HepG2 (cell line): ENCODE measurements around the gene RASSF10. TPM values are rescaled to one million over a fixed set of nuclear protein-coding genes. Genes with fewer than 3 reads are reported as not detected.

Experiments
- ATAC-seq: fragments of 200-7000 bp; cut with Tn5 transposase; 3 replicates; pipeline ENCODE4 v1.9.1; 2020; ENCODE audit warnings: mild to moderate bottlenecking, moderate library complexity
- BruUV-seq: library from RNA; stranded (reverse); fragments of 400-500 nt; replicated peaks from 2 replicates; lab custom pipeline; 2021; lab: Mats Ljungman, UMichigan
- CTCF ChIA-PET: fragments of 300-600 bp; formaldehyde crosslinking; extraction: SDS; loops from one replicate; lab custom pipeline; 2021; ENCODE audit warnings: low total read pairs, inconsistent platforms, low intra/inter-chr PET ratio; lab: Yijun Ruan, JAX
- POLR2A ChIA-PET: fragments of 350-600 bp; sonication (Branson Sonifier 250); formaldehyde crosslinking; loops from one replicate; lab custom pipeline; 2020; ENCODE audit warnings: antibody characterized with exemption, inconsistent platforms; lab: Yijun Ruan, JAX
- DNase-seq: peaks from one replicate; pipeline ENCODE4 v3.0.0-alpha.2; 2015; ENCODE audit warnings: low spot score
- FAIRE-seq: peaks from 3 replicates; lab custom pipeline; 2011; peaks lifted over from hg19 to GRCh38; lab: Jason Lieb, UNC
- H2AFZ ChIP-seq: one replicate; pipeline ENCODE4 v1.6.1; 2011; ENCODE audit warnings: low read length, inconsistent platforms
- H3K27ac ChIP-seq: fragments of 300-600 bp; 3 replicates; pipeline ENCODE4 v1.8.0; 2011; ENCODE audit warnings: mixed run types, mild to moderate bottlenecking, mixed read lengths, low read length, inconsistent platforms; ENCODE audit not compliant: insufficient read depth; ENCODE audit errors: extremely low read length
- H3K27me3 ChIP-seq, 2 experiments: fragments of 200-600 bp in 1 of 2; 2 replicates in 1 of 2; 3 replicates in 1 of 2; pipeline versions ENCODE4 v1.6.0 to v1.8.0; 2011; ENCODE audit warnings: low read length in 2 of 2, mild to moderate bottlenecking in 2 of 2, moderate library complexity in 2 of 2, inconsistent platforms in 1 of 2; ENCODE audit not compliant: insufficient read depth in 2 of 2, control insufficient read depth in 1 of 2
- H3K36me3 ChIP-seq, 2 experiments: fragments of 200-600 bp in 1 of 2; replicated peaks in 1 of 2; 2 replicates in 1 of 2; 3 replicates in 1 of 2; pipeline versions ENCODE4 v1.5.1 to v1.8.0; 2011; ENCODE audit warnings: low read length in 2 of 2, inconsistent platforms in 1 of 2; ENCODE audit not compliant: insufficient read depth in 2 of 2, control insufficient read depth in 1 of 2
- H3K4me1 ChIP-seq: 2 replicates; pipeline ENCODE4 v1.5.1; 2012; ENCODE audit warnings: low read length, inconsistent platforms; ENCODE audit not compliant: insufficient read depth
- H3K4me2 ChIP-seq: 2 replicates; pipeline ENCODE4 v1.6.0; 2011; ENCODE audit warnings: low read depth, low read length, inconsistent platforms
- H3K4me3 ChIP-seq, 3 experiments: fragments of 200-600 bp in 1 of 3; sonication (generic), shearing (Covaris generic) in 1 of 3; replicated peaks in 1 of 3; 2 replicates each; pipeline ENCODE4 v1.5.1; 2011 to 2016; ENCODE audit warnings: low read length in 3 of 3, inconsistent platforms in 2 of 3, low read depth in 2 of 3, mild to moderate bottlenecking in 2 of 3, control low read depth in 1 of 3, mixed read lengths in 1 of 3; ENCODE audit not compliant: insufficient read depth in 1 of 3
- H3K79me2 ChIP-seq: one replicate; pipeline ENCODE4 v1.6.1; 2011; ENCODE audit warnings: low read length, inconsistent platforms; ENCODE audit not compliant: insufficient read depth
- H3K9ac ChIP-seq: 2 replicates; pipeline ENCODE4 v1.6.0; 2011; ENCODE audit warnings: mild to moderate bottlenecking, low read depth, low read length, inconsistent platforms; ENCODE audit not compliant: insufficient read depth
- H3K9me3 ChIP-seq: 2 replicates; pipeline ENCODE4 v1.5.1; 2012; ENCODE audit warnings: mild to moderate bottlenecking, low read length
- H4K20me1 ChIP-seq: 2 replicates; pipeline ENCODE4 v1.6.0; 2011; ENCODE audit warnings: inconsistent platforms, mild to moderate bottlenecking, low read length, moderate library complexity; ENCODE audit not compliant: insufficient read depth
- ATAD3A ChIP-seq: sonication (generic); formaldehyde crosslinking; IDR thresholded peaks from 2 replicates; pipeline ENCODE4 v1.4.0; 2020; ENCODE audit warnings: missing genetic modification reagents
- ATRX ChIP-seq: sonication (generic); formaldehyde crosslinking; IDR thresholded peaks from 2 replicates; pipeline ENCODE4 v1.4.0; 2020; ENCODE audit warnings: missing genetic modification reagents, borderline replicate concordance
- GABPB1 ChIP-seq: IDR thresholded peaks from 2 replicates; pipeline ENCODE4 v1.6.1; 2016; ENCODE audit warnings: mild to moderate bottlenecking, missing genetic modification reagents, moderate library complexity, missing compliant biosample characterization
- KDM5A ChIP-seq: fragments of 200-600 bp; sonication (generic); IDR thresholded peaks from 2 replicates; pipeline ENCODE4 v1.7.0; 2018; ENCODE audit warnings: antibody characterized with exemption, mild to moderate bottlenecking, low read length, borderline replicate concordance
- LCORL ChIP-seq, 2 experiments: fragments of 450-650 bp in 1 of 2; sonication (generic) in 1 of 2; formaldehyde crosslinking in 1 of 2; IDR thresholded peaks; 2 replicates each; pipeline versions ENCODE4 v1.5.0 to v1.6.1; 2017 to 2020; ENCODE audit warnings: antibody characterized with exemption in 1 of 2, missing genetic modification reagents in 1 of 2
- MTA3 ChIP-seq: sonication (generic); formaldehyde crosslinking; IDR thresholded peaks from 2 replicates; pipeline ENCODE4 v1.4.0; 2020; ENCODE audit warnings: missing genetic modification reagents
- NKX3-1 ChIP-seq: sonication (generic); formaldehyde crosslinking; IDR thresholded peaks from 2 replicates; pipeline ENCODE4 v1.5.0; 2020; ENCODE audit warnings: missing genetic modification reagents
- ONECUT2 ChIP-seq: sonication (generic); formaldehyde crosslinking; IDR thresholded peaks from 2 replicates; pipeline ENCODE4 v1.4.0; 2020; ENCODE audit warnings: missing genetic modification reagents
- SIX1 ChIP-seq: sonication (generic); formaldehyde crosslinking; IDR thresholded peaks from 2 replicates; pipeline ENCODE4 v1.4.0; 2020; ENCODE audit warnings: missing genetic modification reagents, borderline replicate concordance
- ZMYM3 ChIP-seq: sonication (generic); formaldehyde crosslinking; IDR thresholded peaks from 2 replicates; pipeline ENCODE4 v1.5.1; 2020; ENCODE audit warnings: mild to moderate bottlenecking, missing genetic modification reagents
- ZMYM4 ChIP-seq: sonication (generic); formaldehyde crosslinking; IDR thresholded peaks from 2 replicates; pipeline ENCODE4 v1.8.1; 2023; ENCODE audit warnings: mild to moderate bottlenecking, missing genetic modification reagents
- WGBS: methylation state at CpG from one replicate; pipeline ENCODE4 v1.1.6; 2017; ENCODE audit warnings: low lambda C conversion rate; 5-methylcytosine and 5-hydroxymethylcytosine counted together
- in situ Hi-C: cut with HindIII; loops from 2 replicates; pipeline ENCODE4 v1.10.0; 2017; ENCODE audit warnings: low pct_unique_long_range_greater_than_20kb; ENCODE audit not compliant: extremely low pct_ligation_motif_present
- intact Hi-C: fragments of 100-400 bp; cut with micrococcal nuclease; formaldehyde crosslinking; loops from one replicate; pipeline ENCODE4 v1.10.0; 2022; ENCODE audit not compliant: unreplicated experiment
- polyA plus RNA-seq, 8 experiments: library from polyadenylated mRNA; depleted of rRNA in 3 of 8; stranded (reverse) in 7 of 8; unstranded in 1 of 8; fragments of >200 nt; fragmentation: Illumina TruSeq in 4 of 8; extraction: Trizol in 4 of 8; gene quantifications; 2 replicates each; pipeline versions ENCODE4 v1.2.1 to v1.2.3, GENCODE V29; 2011 to 2016; ENCODE audit warnings: low read depth in 4 of 8, missing spikeins in 1 of 8, mixed read lengths in 1 of 8; ENCODE audit not compliant: insufficient read depth in 1 of 8
- total RNA-seq, 5 experiments: library from RNA; depleted of rRNA; stranded (reverse); fragments of >200 nt; fragmentation: Illumina TruSeq; extraction: Trizol; gene quantifications; 2 replicates each; pipeline ENCODE4 v1.2.3, GENCODE V29; 2016; ENCODE audit warnings: low read depth in 1 of 5
- TF ChIP-seq, protein P1 (sequence below): sonication (generic); formaldehyde crosslinking; IDR thresholded peaks from 2 replicates; pipeline ENCODE4 v1.4.0; 2020; ENCODE audit warnings: missing genetic modification reagents
- TF ChIP-seq, protein P2 (sequence below): sonication (generic); formaldehyde crosslinking; IDR thresholded peaks from 2 replicates; pipeline ENCODE4 v1.4.0; 2020; ENCODE audit warnings: mild to moderate bottlenecking, missing genetic modification reagents, borderline replicate concordance
- TF ChIP-seq, protein P3 (sequence below): IDR thresholded peaks from 2 replicates; pipeline ENCODE4 v1.6.1; 2016

Gene RASSF10
- total and polyA plus RNA-seq, 2 of the 13 experiments (the other 11 are each of a cell fraction or from before 2014, with no cell fraction given), result not detected

DNA sequence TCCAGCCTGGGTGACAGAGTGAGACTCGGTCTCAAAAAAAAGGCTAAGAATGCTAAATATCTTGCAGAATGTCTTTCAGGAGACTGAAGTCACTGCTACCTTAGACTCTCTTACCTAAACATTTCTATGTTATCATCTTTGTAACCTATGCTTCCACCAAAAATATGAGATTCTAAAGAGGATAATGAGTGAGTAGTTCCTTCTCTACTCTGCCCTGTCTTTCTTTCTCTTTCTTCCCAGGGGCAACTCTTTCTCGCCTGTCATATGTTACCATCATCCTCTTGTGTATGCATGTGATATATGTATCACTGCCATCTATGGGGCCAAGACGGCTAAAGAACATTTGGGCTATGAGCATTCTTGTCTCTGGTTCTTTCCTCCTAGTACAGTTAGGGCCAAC, 9.0 kb upstream of the RASSF10 start:
- Histone ChIP-seq H3K9ac (no peak overlapping the region), H3K4me3 (no peak overlapping the region), H3K36me3 (no peaks in the 10 kb centered on the region), H4K20me1 (no peaks in the 10 kb centered on the region), H3K9me3 (no peaks in the 10 kb centered on the region), H2AFZ (no peak overlapping the region), H3K27me3 (no peaks in the 10 kb centered on the region), H3K4me2 (no peak overlapping the region), H3K79me2 (no peaks in the 10 kb centered on the region), H3K27ac (no peak overlapping the region), H3K4me1 (peaks cover 17% of the 10 kb centered on the region)
- in situ Hi-C loops (no loop called here), intact Hi-C loops (no loop called here)
- FAIRE-seq (no peak), DNase-seq (no peak), ATAC-seq (no peak)
- 83% methylated on average over 3 of the region's 3 CpGs for WGBS
- POLR2A ChIA-PET, result no interaction called here
- no peak for TF ChIP-seq ATAD3A (CRISPR knock-in tag)
- TF ChIP-seq GABPB1, result no peak
- TF ChIP-seq, protein P1, sequence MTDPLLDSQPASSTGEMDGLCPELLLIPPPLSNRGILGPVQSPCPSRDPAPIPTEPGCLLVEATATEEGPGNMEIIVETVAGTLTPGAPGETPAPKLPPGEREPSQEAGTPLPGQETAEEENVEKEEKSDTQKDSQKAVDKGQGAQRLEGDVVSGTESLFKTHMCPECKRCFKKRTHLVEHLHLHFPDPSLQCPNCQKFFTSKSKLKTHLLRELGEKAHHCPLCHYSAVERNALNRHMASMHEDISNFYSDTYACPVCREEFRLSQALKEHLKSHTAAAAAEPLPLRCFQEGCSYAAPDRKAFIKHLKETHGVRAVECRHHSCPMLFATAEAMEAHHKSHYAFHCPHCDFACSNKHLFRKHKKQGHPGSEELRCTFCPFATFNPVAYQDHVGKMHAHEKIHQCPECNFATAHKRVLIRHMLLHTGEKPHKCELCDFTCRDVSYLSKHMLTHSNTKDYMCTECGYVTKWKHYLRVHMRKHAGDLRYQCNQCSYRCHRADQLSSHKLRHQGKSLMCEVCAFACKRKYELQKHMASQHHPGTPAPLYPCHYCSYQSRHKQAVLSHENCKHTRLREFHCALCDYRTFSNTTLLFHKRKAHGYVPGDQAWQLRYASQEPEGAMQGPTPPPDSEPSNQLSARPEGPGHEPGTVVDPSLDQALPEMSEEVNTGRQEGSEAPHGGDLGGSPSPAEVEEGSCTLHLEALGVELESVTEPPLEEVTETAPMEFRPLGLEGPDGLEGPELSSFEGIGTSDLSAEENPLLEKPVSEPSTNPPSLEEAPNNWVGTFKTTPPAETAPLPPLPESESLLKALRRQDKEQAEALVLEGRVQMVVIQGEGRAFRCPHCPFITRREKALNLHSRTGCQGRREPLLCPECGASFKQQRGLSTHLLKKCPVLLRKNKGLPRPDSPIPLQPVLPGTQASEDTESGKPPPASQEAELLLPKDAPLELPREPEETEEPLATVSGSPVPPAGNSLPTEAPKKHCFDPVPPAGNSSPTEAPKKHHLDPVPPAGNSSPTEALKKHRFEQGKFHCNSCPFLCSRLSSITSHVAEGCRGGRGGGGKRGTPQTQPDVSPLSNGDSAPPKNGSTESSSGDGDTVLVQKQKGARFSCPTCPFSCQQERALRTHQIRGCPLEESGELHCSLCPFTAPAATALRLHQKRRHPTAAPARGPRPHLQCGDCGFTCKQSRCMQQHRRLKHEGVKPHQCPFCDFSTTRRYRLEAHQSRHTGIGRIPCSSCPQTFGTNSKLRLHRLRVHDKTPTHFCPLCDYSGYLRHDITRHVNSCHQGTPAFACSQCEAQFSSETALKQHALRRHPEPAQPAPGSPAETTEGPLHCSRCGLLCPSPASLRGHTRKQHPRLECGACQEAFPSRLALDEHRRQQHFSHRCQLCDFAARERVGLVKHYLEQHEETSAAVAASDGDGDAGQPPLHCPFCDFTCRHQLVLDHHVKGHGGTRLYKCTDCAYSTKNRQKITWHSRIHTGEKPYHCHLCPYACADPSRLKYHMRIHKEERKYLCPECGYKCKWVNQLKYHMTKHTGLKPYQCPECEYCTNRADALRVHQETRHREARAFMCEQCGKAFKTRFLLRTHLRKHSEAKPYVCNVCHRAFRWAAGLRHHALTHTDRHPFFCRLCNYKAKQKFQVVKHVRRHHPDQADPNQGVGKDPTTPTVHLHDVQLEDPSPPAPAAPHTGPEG, result no peak
- no peak for TF ChIP-seq MTA3 (CRISPR knock-in tag)
- TF ChIP-seq ATRX (CRISPR knock-in tag), result no peak
- no peak for TF ChIP-seq NKX3-1 (CRISPR knock-in tag)
- no peak for TF ChIP-seq SIX1 (CRISPR knock-in tag)
- no peak for TF ChIP-seq KDM5A
- TF ChIP-seq ONECUT2 (CRISPR knock-in tag), result no peak
- TF ChIP-seq, protein P2, sequence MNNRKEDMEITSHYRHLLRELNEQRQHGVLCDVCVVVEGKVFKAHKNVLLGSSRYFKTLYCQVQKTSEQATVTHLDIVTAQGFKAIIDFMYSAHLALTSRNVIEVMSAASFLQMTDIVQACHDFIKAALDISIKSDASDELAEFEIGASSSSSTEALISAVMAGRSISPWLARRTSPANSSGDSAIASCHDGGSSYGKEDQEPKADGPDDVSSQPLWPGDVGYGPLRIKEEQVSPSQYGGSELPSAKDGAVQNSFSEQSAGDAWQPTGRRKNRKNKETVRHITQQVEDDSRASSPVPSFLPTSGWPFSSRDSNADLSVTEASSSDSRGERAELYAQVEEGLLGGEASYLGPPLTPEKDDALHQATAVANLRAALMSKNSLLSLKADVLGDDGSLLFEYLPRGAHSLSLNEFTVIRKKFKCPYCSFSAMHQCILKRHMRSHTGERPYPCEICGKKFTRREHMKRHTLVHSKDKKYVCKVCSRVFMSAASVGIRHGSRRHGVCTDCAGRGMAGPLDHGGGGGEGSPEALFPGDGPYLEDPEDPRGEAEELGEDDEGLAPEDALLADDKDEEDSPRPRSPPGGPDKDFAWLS (CRISPR knock-in tag), result no peak
- no peak for TF ChIP-seq LCORL (IDR thresholded peaks at IDR 0.05)
- TF ChIP-seq LCORL (CRISPR knock-in tag; IDR thresholded peaks at IDR 0.05), result no peak
- no peak for TF ChIP-seq ZMYM4
- no peak for TF ChIP-seq ZMYM3 (CRISPR knock-in tag)
- TF ChIP-seq, protein P3, sequence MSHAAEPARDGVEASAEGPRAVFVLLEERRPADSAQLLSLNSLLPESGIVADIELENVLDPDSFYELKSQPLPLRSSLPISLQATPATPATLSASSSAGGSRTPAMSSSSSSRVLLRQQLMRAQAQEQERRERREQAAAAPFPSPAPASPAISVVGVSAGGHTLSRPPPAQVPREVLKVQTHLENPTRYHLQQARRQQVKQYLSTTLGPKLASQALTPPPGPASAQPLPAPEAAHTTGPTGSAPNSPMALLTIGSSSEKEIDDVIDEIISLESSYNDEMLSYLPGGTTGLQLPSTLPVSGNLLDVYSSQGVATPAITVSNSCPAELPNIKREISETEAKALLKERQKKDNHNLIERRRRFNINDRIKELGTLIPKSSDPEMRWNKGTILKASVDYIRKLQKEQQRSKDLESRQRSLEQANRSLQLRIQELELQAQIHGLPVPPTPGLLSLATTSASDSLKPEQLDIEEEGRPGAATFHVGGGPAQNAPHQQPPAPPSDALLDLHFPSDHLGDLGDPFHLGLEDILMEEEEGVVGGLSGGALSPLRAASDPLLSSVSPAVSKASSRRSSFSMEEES (CRISPR knock-in tag), result no peak
- CTCF ChIA-PET, result no interaction called here
- no TSS peak for BruUV-seq
